Adrenal gland (tissue), 5 donors: ENCODE results near the gene GSTCD.

Source experiments
- POLR2A ChIP-seq, 2 donors: fragments of 450-650 bp; IDR thresholded peaks; one replicate each; pipeline ENCODE4 v1.6.1; 2017; ENCODE audit warnings: antibody characterized with exemption in 2 of 2, mild to moderate bottlenecking in 2 of 2, moderate library complexity in 1 of 2
- TF ChIP-seq, protein P1 (sequence below), 6 experiments: fragments of 450-650 bp in 4 of 6; fragments of 200-600 bp in 2 of 6; sonication (generic) in 1 of 6; IDR thresholded peaks; 1 replicate in 5 of 6; 2 replicates in 1 of 6; pipeline versions ENCODE4 v1.5.1 to v1.8.0; 2016 to 2021; ENCODE audit warnings: antibody characterized with exemption in 6 of 6, mild to moderate bottlenecking in 2 of 6, moderate library complexity in 1 of 6
- donor health status: DM: no; HTN: no; CAD: no.

DNA sequence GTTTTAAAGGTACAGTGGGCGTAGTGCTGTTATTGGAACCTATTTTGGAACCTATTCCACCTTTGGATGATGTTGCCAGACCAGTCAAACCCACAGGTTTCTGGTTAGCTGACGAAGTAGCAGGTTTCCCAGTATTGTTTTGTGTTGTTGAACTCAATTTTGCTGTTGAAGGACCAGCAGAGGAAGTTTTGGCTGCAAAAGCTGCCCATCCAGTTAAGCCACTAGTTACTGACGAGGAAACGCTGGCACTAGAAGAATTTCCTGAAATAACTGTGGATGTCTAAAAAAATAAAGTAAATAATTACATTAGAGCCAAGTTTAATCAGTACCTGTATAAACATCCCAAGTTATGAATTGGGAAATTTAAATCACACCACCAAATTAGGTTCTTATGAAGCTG is 25.5 kb upstream of the GSTCD start:
- TF ChIP-seq, protein P1, sequence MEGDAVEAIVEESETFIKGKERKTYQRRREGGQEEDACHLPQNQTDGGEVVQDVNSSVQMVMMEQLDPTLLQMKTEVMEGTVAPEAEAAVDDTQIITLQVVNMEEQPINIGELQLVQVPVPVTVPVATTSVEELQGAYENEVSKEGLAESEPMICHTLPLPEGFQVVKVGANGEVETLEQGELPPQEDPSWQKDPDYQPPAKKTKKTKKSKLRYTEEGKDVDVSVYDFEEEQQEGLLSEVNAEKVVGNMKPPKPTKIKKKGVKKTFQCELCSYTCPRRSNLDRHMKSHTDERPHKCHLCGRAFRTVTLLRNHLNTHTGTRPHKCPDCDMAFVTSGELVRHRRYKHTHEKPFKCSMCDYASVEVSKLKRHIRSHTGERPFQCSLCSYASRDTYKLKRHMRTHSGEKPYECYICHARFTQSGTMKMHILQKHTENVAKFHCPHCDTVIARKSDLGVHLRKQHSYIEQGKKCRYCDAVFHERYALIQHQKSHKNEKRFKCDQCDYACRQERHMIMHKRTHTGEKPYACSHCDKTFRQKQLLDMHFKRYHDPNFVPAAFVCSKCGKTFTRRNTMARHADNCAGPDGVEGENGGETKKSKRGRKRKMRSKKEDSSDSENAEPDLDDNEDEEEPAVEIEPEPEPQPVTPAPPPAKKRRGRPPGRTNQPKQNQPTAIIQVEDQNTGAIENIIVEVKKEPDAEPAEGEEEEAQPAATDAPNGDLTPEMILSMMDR (IDR thresholded peaks at IDR 0.05): no peak
- no peak for TF ChIP-seq POLR2A (IDR thresholded peaks at IDR 0.05)
